H9 (cell line): ENCODE results near the gene MRPL44. TPM values are rescaled to one million over a fixed set of nuclear protein-coding genes. Genes with fewer than 3 reads are reported as not detected.

Source experiments
- DNase-seq: peaks from one replicate; pipeline ENCODE4 v3.0.0-alpha.2; 2017
- H2AFZ ChIP-seq: one replicate; pipeline ENCODE4 v1.6.1; 2013; ENCODE audit warnings: mild to moderate bottlenecking, low read length, control low read depth, moderate library complexity
- H2AK5ac ChIP-seq: 2 replicates; pipeline ENCODE4 v1.6.1; 2013; ENCODE audit warnings: low read length, control low read depth, mixed read lengths; ENCODE audit not compliant: insufficient read length
- H2BK120ac ChIP-seq: one replicate; pipeline ENCODE4 v1.6.1; 2013; ENCODE audit warnings: low read depth, mild to moderate bottlenecking, low read length, control low read depth, inconsistent platforms; ENCODE audit not compliant: poor library complexity, severe bottlenecking
- H2BK12ac ChIP-seq: 2 replicates; pipeline ENCODE4 v1.6.1; 2013; ENCODE audit warnings: low read length, control low read depth, mixed read lengths, low read depth; ENCODE audit not compliant: insufficient read length
- H2BK15ac ChIP-seq: 2 replicates; pipeline ENCODE4 v1.6.1; 2013; ENCODE audit warnings: low read depth, low read length, control low read depth
- H2BK20ac ChIP-seq: one replicate; pipeline ENCODE4 v1.6.1; 2013; ENCODE audit warnings: low read depth, mild to moderate bottlenecking, low read length, control low read depth, inconsistent platforms; ENCODE audit not compliant: poor library complexity, severe bottlenecking
- H2BK5ac ChIP-seq: 2 replicates; pipeline ENCODE4 v1.6.1; 2013; ENCODE audit warnings: low read length, control low read depth, mixed read lengths; ENCODE audit not compliant: insufficient read length
- H3K14ac ChIP-seq: 2 replicates; pipeline ENCODE4 v1.6.1; 2013; ENCODE audit warnings: low read length, control low read depth; ENCODE audit not compliant: insufficient read depth
- H3K18ac ChIP-seq: 2 replicates; pipeline ENCODE4 v1.6.1; 2013; ENCODE audit warnings: low read depth, mild to moderate bottlenecking, mixed read lengths, low read length, control low read depth; ENCODE audit not compliant: insufficient read length
- H3K23ac ChIP-seq: 2 replicates; pipeline ENCODE4 v1.6.1; 2013; ENCODE audit warnings: low read length, control low read depth, mixed read lengths, low read depth; ENCODE audit not compliant: insufficient read length
- H3K23me2 ChIP-seq: 2 replicates; pipeline ENCODE4 v1.6.1; 2013; ENCODE audit warnings: low read depth, mild to moderate bottlenecking, mixed read lengths, low read length, control low read depth; ENCODE audit not compliant: insufficient read length, poor library complexity, severe bottlenecking
- H3K27ac ChIP-seq: 2 replicates; pipeline ENCODE4 v1.5.1; 2013; ENCODE audit warnings: low read length, control low read depth, mixed read lengths, low read depth; ENCODE audit not compliant: insufficient read length
- H3K27me3 ChIP-seq: 2 replicates; pipeline ENCODE4 v1.6.1; 2013; ENCODE audit warnings: low read length, control low read depth, inconsistent platforms; ENCODE audit not compliant: insufficient read depth
- H3K4ac ChIP-seq: 2 replicates; pipeline ENCODE4 v1.6.1; 2013; ENCODE audit warnings: low read depth, mild to moderate bottlenecking, control low read depth, inconsistent platforms, low read length, moderate library complexity
- H3K4me1 ChIP-seq: 2 replicates; pipeline ENCODE4 v1.6.1; 2013; ENCODE audit warnings: low read length, control low read depth, inconsistent platforms; ENCODE audit not compliant: insufficient read depth
- H3K4me2 ChIP-seq: 2 replicates; pipeline ENCODE4 v1.6.1; 2013; ENCODE audit warnings: low read length, control low read depth, mixed read lengths; ENCODE audit not compliant: insufficient read length, insufficient read depth
- H3K56ac ChIP-seq: 2 replicates; pipeline ENCODE4 v1.6.1; 2013; ENCODE audit warnings: low read depth, mild to moderate bottlenecking, mixed read lengths, low read length, control low read depth; ENCODE audit not compliant: insufficient read length
- H3K79me1 ChIP-seq: 2 replicates; pipeline ENCODE4 v1.6.1; 2013; ENCODE audit warnings: low read depth, mild to moderate bottlenecking, moderate library complexity, low read length, control low read depth, inconsistent platforms; ENCODE audit not compliant: insufficient read depth, poor library complexity, severe bottlenecking
- H3K79me2 ChIP-seq: 2 replicates; pipeline ENCODE4 v1.6.1; 2013; ENCODE audit warnings: low read length, control low read depth, inconsistent platforms; ENCODE audit not compliant: insufficient read depth
- H3K9ac ChIP-seq: 2 replicates; pipeline ENCODE4 v1.6.1; 2013; ENCODE audit warnings: low read length, control low read depth, mixed read lengths; ENCODE audit not compliant: insufficient read length; ENCODE audit errors: extremely low read depth
- H3K9me3 ChIP-seq: one replicate; pipeline ENCODE4 v1.6.1; 2013; ENCODE audit warnings: low read depth, low read length, inconsistent platforms; ENCODE audit not compliant: control insufficient read depth
- H3T11ph ChIP-seq: one replicate; pipeline ENCODE4 v1.6.1; 2013; ENCODE audit warnings: mild to moderate bottlenecking, low read length, control low read depth, inconsistent platforms
- H4K20me1 ChIP-seq: one replicate; pipeline ENCODE4 v1.6.1; 2013; ENCODE audit not compliant: control insufficient read depth, insufficient read length, insufficient read depth
- H4K5ac ChIP-seq: 2 replicates; pipeline ENCODE4 v1.6.1; 2013; ENCODE audit warnings: low read depth, mild to moderate bottlenecking, mixed read lengths, low read length, control low read depth; ENCODE audit not compliant: insufficient read length
- H4K8ac ChIP-seq: replicated peaks from 2 replicates; pipeline ENCODE4 v1.6.1; 2013; ENCODE audit warnings: low read length, control low read depth, mixed read lengths, low read depth; ENCODE audit not compliant: insufficient read length
- H4K91ac ChIP-seq: 2 replicates; pipeline ENCODE4 v1.6.1; 2013; ENCODE audit warnings: low read depth, mild to moderate bottlenecking, moderate library complexity, mixed read lengths, low read length, control low read depth; ENCODE audit not compliant: insufficient read length
- H3K27ac Mint-ChIP-seq, 3 experiments: 2 replicates in 2 of 3; 3 replicates in 1 of 3; pipeline ENCODE4 v1.8.0; 2020 to 2021; ENCODE audit warnings: mixed read lengths in 3 of 3, mild to moderate bottlenecking in 1 of 3, moderate library complexity in 1 of 3
- H3K27me3 Mint-ChIP-seq: 2 replicates; pipeline ENCODE4 v1.8.0; 2021; ENCODE audit warnings: low read depth, mild to moderate bottlenecking, moderate library complexity, mixed read lengths
- H3K36me3 Mint-ChIP-seq, 3 experiments: 2 replicates in 2 of 3; 3 replicates in 1 of 3; pipeline ENCODE4 v1.8.0; 2020 to 2021; ENCODE audit warnings: low read depth in 3 of 3, mixed read lengths in 3 of 3; ENCODE audit not compliant: insufficient read depth in 1 of 3
- H3K4me1 Mint-ChIP-seq, 2 experiments: 2 replicates each; pipeline ENCODE4 v1.8.0; 2020; ENCODE audit warnings: mixed read lengths in 2 of 2
- H3K4me3 Mint-ChIP-seq, 2 experiments: 2 replicates in 1 of 2; 3 replicates in 1 of 2; pipeline ENCODE4 v1.8.0; 2020 to 2021; ENCODE audit warnings: mild to moderate bottlenecking in 2 of 2, mixed read lengths in 2 of 2, moderate library complexity in 1 of 2
- H3K9me3 Mint-ChIP-seq, 2 experiments: 2 replicates in 1 of 2; 3 replicates in 1 of 2; pipeline ENCODE4 v1.8.0; 2020; ENCODE audit warnings: mild to moderate bottlenecking in 2 of 2, mixed read lengths in 2 of 2, moderate library complexity in 1 of 2
- CTCF ChIP-seq: fragments of 200-600 bp; sonication (generic); conservative IDR thresholded peaks from 3 replicates; pipeline ENCODE4 v1.8.0; 2021; ENCODE audit warnings: antibody characterized with exemption, mild to moderate bottlenecking
- WGBS: extraction: QIAGEN DNeasy Blood & Tissue Kit; methylation state at CpG from one replicate; pipeline ENCODE4 v1.1.7; 2013; ENCODE audit warnings: missing lambda C conversion rate, low lambda C conversion rate, mixed read lengths; ENCODE audit not compliant: insufficient read length; ENCODE audit errors: extremely low coverage; 5-methylcytosine and 5-hydroxymethylcytosine counted together
- total RNA-seq: library from RNA; stranded (reverse); gene quantifications from 2 replicates; pipeline ENCODE4 v1.2.1, GENCODE V29; 2021

The MRPL44 gene
- total RNA-seq, 1 experiment from 2014 or later = 46.1 TPM

DNA sequence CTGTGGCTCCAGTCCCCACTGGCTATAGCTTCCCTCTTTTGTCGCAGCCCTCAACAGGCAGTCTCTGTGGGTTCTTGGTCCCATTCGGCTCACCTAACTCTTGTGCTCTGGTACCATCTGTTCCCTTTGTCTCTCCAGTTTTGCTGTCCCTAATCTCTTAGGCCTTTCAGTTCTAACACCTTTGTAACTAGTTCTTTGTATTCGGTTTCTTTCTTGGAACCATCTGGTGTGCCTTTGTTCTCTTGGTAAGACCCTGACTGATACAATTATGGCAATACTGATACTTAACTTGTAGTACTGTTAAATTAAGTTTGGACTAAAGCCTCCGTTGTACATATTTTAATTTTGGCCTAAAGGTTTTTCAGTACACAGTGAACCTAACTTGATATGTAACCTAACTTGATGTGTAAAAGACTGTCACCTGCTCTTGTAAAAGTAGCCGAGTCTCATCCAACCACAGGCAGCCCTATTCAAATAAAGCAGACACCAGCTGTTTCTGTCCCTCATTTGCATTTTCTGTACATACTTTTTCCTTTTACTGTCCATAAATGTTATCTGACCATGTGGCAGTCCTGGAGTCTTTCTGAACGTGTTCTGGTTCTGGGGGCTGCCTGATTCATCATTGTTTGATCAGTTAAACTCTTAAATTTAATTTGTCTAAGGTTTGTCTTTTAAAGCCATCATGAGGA, 4.8 kb upstream of the MRPL44 start:
- H2BK15ac ChIP-seq = no peak overlapping the region

More for the DNA sequence above, 4.8 kb upstream of the MRPL44 start:
- Mint-ChIP-seq H3K36me3 (no peaks in the 10 kb centered on the region; a peak in 1 of 7 replicates), H3K27me3 (peaks cover 5% of the 10 kb centered on the region), H3K4me1 (peaks cover 39 to 51% of the 10 kb centered on the region in 2 experiments), H3K9me3 (no peaks in the 10 kb centered on the region), H3K4me3 (no peak overlapping the region), H3K27ac (peak overlapping the region in 2 of 3 experiments; percentile 42 to 90; a peak in 5 of 7 replicates)
- no peak overlapping the region for H3K23ac ChIP-seq
- no peak overlapping the region for H4K91ac ChIP-seq
- no peak overlapping the region for H2BK20ac ChIP-seq
- H3K4me1 ChIP-seq = peaks cover 11% of the 10 kb centered on the region
- no peak overlapping the region for H2BK12ac ChIP-seq
- no peak for DNase-seq
- no peak overlapping the region for H3K9ac ChIP-seq
- H3K27me3 ChIP-seq = no peaks in the 10 kb centered on the region
- no peak overlapping the region for H2BK120ac ChIP-seq
- no peak overlapping the region for H2AFZ ChIP-seq
- no peak overlapping the region for H2AK5ac ChIP-seq
- H3K79me2 ChIP-seq = no peaks in the 10 kb centered on the region; the same call in 1 of the 2 replicates
- no peak overlapping the region for H3K4ac ChIP-seq
- no peak overlapping the region for H3K56ac ChIP-seq
- H3K27ac ChIP-seq = no peak overlapping the region
- no peak overlapping the region for H3K14ac ChIP-seq
- WGBS = no CpG with 5 or more reads among the region's 6 CpGs
- no peaks in the 10 kb centered on the region for H4K20me1 ChIP-seq
- no peak overlapping the region for H3K4me2 ChIP-seq
- H3K18ac ChIP-seq = peak overlapping the region; percentile 34
- no peaks in the 10 kb centered on the region for H3K79me1 ChIP-seq
- H4K8ac ChIP-seq = no peak overlapping the region
- H4K5ac ChIP-seq = no peak overlapping the region
- no peak overlapping the region for H2BK5ac ChIP-seq
- no peaks in the 10 kb centered on the region for H3K9me3 ChIP-seq
- no peak overlapping the region for H3T11ph ChIP-seq
- TF ChIP-seq CTCF = no peak
- H3K23me2 ChIP-seq = no peaks in the 10 kb centered on the region
